Measurements from ENCODE around the gene FBXW12.

FBXW12 gene

GRCh38 chr3:48430708-48431101 lies 58.7 kb downstream of the FBXW12 start:
- Histone ChIP-seq H2AFZ (ENCODE audit: low read depth, low read length, severe bottlenecking) (no peak overlapping the region), H3K9me2 (replicated peaks; ENCODE audit: insufficient read depth, low read length) (no peaks in the 10 kb centered on the region), H3K79me2 (ENCODE audit: insufficient read depth, low read length) (no peaks in the 10 kb centered on the region), H3K4me3 (ENCODE audit: insufficient read depth, low read length, poor library complexity, severe bottlenecking) (no peak overlapping the region), H3K36me3 (ENCODE audit: low read length) (no peaks in the 10 kb centered on the region), H3F3A (ENCODE audit: insufficient read depth) (0 out of 2 replicates have a peak, but pooled peaks cover 1% of the 10 kb centered on the region), H3K27me3 (ENCODE audit: low read length) (no peaks in the 10 kb centered on the region), H3K27ac (ENCODE audit: low read depth, low read length) (no peak overlapping the region), H3K9me3 (ENCODE audit: insufficient read depth, low read length) (no peaks in the 10 kb centered on the region), H3K9ac (ENCODE audit: low read length) (no peak overlapping the region), H4K20me1 (ENCODE audit: low read depth, low read length) (no peaks in the 10 kb centered on the region), H3K4me2 (ENCODE audit: low read depth, low read length, poor library complexity, severe bottlenecking) (no peak overlapping the region)
- TF ChIP-seq CTCF (IDR thresholded peaks at IDR 0.05; ENCODE audit: insufficient read depth, low read length, poor library complexity, severe bottlenecking), result no peak
- TF ChIP-seq EZH2phosphoT487 (conservative IDR thresholded peaks at IDR 0.05; ENCODE audit: low read length), result no peak

GRCh38 chr3:48431224-48432029 lies 59.4 kb downstream of the FBXW12 start:
- Histone ChIP-seq H3K9ac (ENCODE audit: low read length) (no peak overlapping the region), H3K9me3 (ENCODE audit: insufficient read depth, low read length) (no peaks in the 10 kb centered on the region), H3K4me2 (ENCODE audit: low read depth, low read length, poor library complexity, severe bottlenecking) (no peak overlapping the region)

DNA sequence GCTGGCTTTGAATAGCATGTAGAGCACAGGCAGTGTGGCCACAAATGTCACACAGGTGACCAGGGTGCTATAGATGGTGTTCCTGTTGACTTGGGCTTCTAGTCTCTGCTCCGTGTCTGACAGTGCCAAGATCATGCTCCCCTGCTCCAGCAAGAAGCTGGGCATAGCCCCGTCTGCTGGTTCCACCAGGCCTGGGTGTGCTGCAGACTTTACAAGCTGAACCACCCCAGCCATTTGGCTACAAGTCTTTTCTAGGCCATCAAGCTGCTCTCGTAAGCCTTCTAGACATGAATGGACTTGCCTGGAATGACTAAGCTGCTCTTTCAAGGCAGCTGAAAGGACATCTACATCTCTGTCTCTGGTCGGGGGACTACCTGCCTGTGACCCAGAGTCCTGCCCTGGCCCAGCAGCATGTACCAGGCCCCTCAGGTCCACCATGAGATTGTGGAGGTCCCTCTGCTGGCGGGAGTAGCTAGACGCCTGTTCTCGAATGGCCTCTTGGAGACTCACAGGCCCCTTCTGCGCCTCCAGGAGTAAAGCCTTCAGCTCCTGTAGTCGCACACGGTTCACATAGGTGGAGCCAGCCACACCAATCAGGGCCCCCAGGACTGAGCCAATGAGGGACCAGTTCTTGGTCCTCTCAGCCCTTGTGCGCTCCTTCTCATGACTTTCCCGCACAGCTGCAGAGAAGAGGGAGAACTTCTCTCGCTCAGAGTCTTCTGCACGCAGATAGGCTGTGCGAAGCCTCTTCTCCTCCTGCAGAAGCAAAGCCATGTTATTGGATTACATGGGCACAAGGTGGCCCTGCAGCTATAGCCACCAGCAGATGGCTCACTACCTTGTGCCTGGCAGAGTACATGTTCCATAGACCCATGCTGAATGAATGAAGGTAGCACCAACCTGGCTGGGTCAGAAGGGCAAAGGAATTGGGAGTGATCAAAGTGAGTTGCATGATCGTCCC lies 60.7 kb downstream of the FBXW12 start:
- no peaks in the 10 kb centered on the region for H4K20me1 ChIP-seq (ENCODE audit: low read depth, low read length)
- no peak for TF ChIP-seq CTCF (IDR thresholded peaks at IDR 0.05; ENCODE audit: insufficient read depth, low read length, poor library complexity, severe bottlenecking)
- no peak overlapping the region for H3K4me2 ChIP-seq (ENCODE audit: low read depth, low read length, poor library complexity, severe bottlenecking)
- no peak overlapping the region for H3K27ac ChIP-seq (ENCODE audit: low read depth, low read length)
- no peak overlapping the region for H3K9ac ChIP-seq (ENCODE audit: low read length)
- H3K27me3 ChIP-seq (ENCODE audit: low read length), result no peaks in the 10 kb centered on the region
- H3K79me2 ChIP-seq (ENCODE audit: insufficient read depth, low read length), result no peaks in the 10 kb centered on the region
- H3F3A ChIP-seq (ENCODE audit: insufficient read depth), result peaks cover 4% of the 10 kb centered on the region; the same call in 1 of the 2 replicates
- no peak overlapping the region for H3K4me3 ChIP-seq (ENCODE audit: insufficient read depth, low read length, poor library complexity, severe bottlenecking)
- H3K9me3 ChIP-seq (ENCODE audit: insufficient read depth, low read length), result no peaks in the 10 kb centered on the region
- H3K36me3 ChIP-seq (ENCODE audit: low read length), result no peaks in the 10 kb centered on the region
- H2AFZ ChIP-seq (ENCODE audit: low read depth, low read length, severe bottlenecking), result no peak overlapping the region
- no peaks in the 10 kb centered on the region for H3K9me2 ChIP-seq (replicated peaks; ENCODE audit: insufficient read depth, low read length)

More at GRCh38 chr3:48431224-48432029, 59.4 kb downstream of the FBXW12 start:
- no peak overlapping the region for H3K4me3 ChIP-seq (ENCODE audit: insufficient read depth, low read length, poor library complexity, severe bottlenecking)
- H2AFZ ChIP-seq (ENCODE audit: low read depth, low read length, severe bottlenecking), result no peak overlapping the region
- 0 out of 2 replicates have a peak, but pooled peaks cover 3% of the 10 kb centered on the region for H3F3A ChIP-seq (ENCODE audit: insufficient read depth)
- no peaks in the 10 kb centered on the region for H3K9me2 ChIP-seq (replicated peaks; ENCODE audit: insufficient read depth, low read length)
- H3K27ac ChIP-seq (ENCODE audit: low read depth, low read length), result no peak overlapping the region
- H4K20me1 ChIP-seq (ENCODE audit: low read depth, low read length), result no peaks in the 10 kb centered on the region
- no peaks in the 10 kb centered on the region for H3K27me3 ChIP-seq (ENCODE audit: low read length)
- no peaks in the 10 kb centered on the region for H3K36me3 ChIP-seq (ENCODE audit: low read length)
- TF ChIP-seq CTCF (IDR thresholded peaks at IDR 0.05; ENCODE audit: insufficient read depth, low read length, poor library complexity, severe bottlenecking) (no peak), EZH2phosphoT487 (conservative IDR thresholded peaks at IDR 0.05; ENCODE audit: low read length) (no peak)
- H3K79me2 ChIP-seq (ENCODE audit: insufficient read depth, low read length), result no peaks in the 10 kb centered on the region

All from SU-DHL-6 (cell line).